ENCODE measurements around the gene ZDHHC3. TPM values are rescaled to one million over a fixed set of nuclear protein-coding genes. Genes with fewer than 3 reads are reported as not detected.
A peak's percentile ranks its signal among the peaks of the same experiment; 100 is the strongest.

ZDHHC3 gene, protein sequence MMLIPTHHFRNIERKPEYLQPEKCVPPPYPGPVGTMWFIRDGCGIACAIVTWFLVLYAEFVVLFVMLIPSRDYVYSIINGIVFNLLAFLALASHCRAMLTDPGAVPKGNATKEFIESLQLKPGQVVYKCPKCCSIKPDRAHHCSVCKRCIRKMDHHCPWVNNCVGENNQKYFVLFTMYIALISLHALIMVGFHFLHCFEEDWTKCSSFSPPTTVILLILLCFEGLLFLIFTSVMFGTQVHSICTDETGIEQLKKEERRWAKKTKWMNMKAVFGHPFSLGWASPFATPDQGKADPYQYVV
- 100 to 1,000 TPM in 1 of 2 donors, 10 to 100 TPM in 1; 86.8 to 129 TPM for total RNA-seq
- 100 to 1,000 TPM; 104 to 134 (median 123) TPM for polyA plus RNA-seq (ENCODE audit: insufficient read length in 6 of 6)
- long read RNA-seq, donor 1, transcript ZDHHC3-201 (8 exons, 3,101 nt) = minor isoform, 6 of 93 reads
- long read RNA-seq, donor 1, transcript ZDHHC3-205 (7 exons, 2,687 nt) = major isoform, 22 of 93 reads
- long read RNA-seq, donor 1, partial matches to known transcripts = 31 of 93 reads
- long read RNA-seq, donor 1, other reads (novel, unspliced or antisense) = 34 of 93 reads
- long read RNA-seq, donor 2, transcript ZDHHC3-205 (7 exons, 2,687 nt) = major isoform, 12 of 82 reads
- long read RNA-seq, donor 2, partial matches to known transcripts = 64 of 82 reads
- long read RNA-seq, donor 2, other reads (novel, unspliced or antisense) = 0 of 82 reads
- long read RNA-seq, donor 3, transcript ZDHHC3-205 (7 exons, 2,687 nt) = major isoform, 19 of 20 reads
- long read RNA-seq, donor 3, partial matches to known transcripts = 0 of 20 reads
- long read RNA-seq, donor 3, other reads (novel, unspliced or antisense) = 0 of 20 reads
- long read RNA-seq, donor 4, transcript ZDHHC3-205 (7 exons, 2,687 nt) = major isoform, 46 of 79 reads
- long read RNA-seq, donor 4, partial matches to known transcripts = 12 of 79 reads
- long read RNA-seq, donor 4, other reads (novel, unspliced or antisense) = 19 of 79 reads
- long read RNA-seq, donor 5, transcript ZDHHC3-205 (7 exons, 2,687 nt) = major isoform, 17 of 29 reads
- long read RNA-seq, donor 5, partial matches to known transcripts = 7 of 29 reads
- long read RNA-seq, donor 5, other reads (novel, unspliced or antisense) = 0 of 29 reads
- long read RNA-seq, donor 6, transcript ZDHHC3-205 (7 exons, 2,687 nt) = major isoform, 21 of 24 reads
- long read RNA-seq, donor 6, partial matches to known transcripts = 0 of 24 reads
- long read RNA-seq, donor 6, other reads (novel, unspliced or antisense) = 0 of 24 reads
- long read RNA-seq, donor 7, transcript ZDHHC3-205 (7 exons, 2,687 nt) = major isoform, 5 of 7 reads
- long read RNA-seq, donor 7, partial matches to known transcripts = 0 of 7 reads
- long read RNA-seq, donor 7, other reads (novel, unspliced or antisense) = 0 of 7 reads
- long read RNA-seq, donor 8, transcript ZDHHC3-205 (7 exons, 2,687 nt) = major isoform, 14 of 16 reads
- long read RNA-seq, donor 8, partial matches to known transcripts = 0 of 16 reads
- long read RNA-seq, donor 8, other reads (novel, unspliced or antisense) = 0 of 16 reads
- long read RNA-seq, donor 9 = 0 reads
- long read RNA-seq, donor 10, transcript ZDHHC3-201 (8 exons, 3,101 nt) = minor isoform, 5 of 55 reads
- long read RNA-seq, donor 10, transcript ZDHHC3-205 (7 exons, 2,687 nt) = major isoform, 39 of 55 reads
- long read RNA-seq, donor 10, partial matches to known transcripts = 2 of 55 reads
- long read RNA-seq, donor 10, other reads (novel, unspliced or antisense) = 9 of 55 reads
- long read RNA-seq, donor 11, transcript ZDHHC3-205 (7 exons, 2,687 nt) = major isoform, 13 of 14 reads
- long read RNA-seq, donor 11, partial matches to known transcripts = 0 of 14 reads
- long read RNA-seq, donor 11, other reads (novel, unspliced or antisense) = 0 of 14 reads
- long read RNA-seq, donor 12, transcript ZDHHC3-205 (7 exons, 2,687 nt) = major isoform, 12 of 13 reads
- long read RNA-seq, donor 12, partial matches to known transcripts = 0 of 13 reads
- long read RNA-seq, donor 12, other reads (novel, unspliced or antisense) = 0 of 13 reads

DNA sequence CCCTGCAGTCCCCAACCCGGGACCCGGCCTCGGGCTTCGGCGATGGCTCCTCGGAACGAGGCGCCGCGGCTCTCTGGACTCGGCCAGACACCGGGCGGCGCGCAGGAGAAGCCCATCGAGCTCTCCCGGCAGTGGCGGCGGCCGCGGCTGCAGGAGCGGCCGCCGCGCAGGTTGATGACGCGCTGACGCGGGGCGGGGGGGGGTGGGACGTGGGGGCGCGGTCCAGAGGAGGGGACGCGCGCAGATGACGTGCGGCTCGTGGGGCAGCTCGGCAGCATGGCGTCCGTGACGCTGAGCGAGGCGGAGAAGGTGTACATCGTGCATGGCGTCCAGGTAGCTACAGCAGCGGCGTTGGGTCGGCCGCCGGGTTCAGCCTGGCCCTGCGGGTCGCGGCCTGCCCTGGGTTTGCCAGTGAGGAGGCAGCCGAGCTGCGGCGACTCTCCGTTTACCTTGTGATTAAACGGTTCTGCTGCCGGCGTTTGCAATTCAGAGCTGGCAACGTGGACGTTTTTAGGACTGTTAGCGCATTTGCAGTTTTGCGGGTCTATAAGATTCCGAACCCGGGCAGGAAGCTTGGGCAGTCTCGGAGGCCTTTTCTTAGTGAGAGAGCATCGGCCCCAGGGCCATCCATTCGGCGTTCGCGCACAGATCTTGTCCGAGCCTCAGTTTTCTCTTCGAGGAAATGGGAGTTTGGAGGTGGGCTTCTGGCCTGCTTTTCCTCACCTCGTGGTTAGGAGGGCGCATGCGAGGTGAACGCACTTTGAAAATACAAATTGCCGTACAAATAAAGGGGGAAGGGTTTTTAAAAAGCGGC, at the start of gene ZDHHC3, which contains the start of gene EXOSC7:
Gene ZDHHC3, minus strand, starts transcription at position 173 of the 814 bp plus-strand sequence. CDS start 16,738 bp downstream, outside the sequence.
Gene EXOSC7, plus strand, starts transcription at position 243 of the 814 bp plus-strand sequence. Its CDS starts 34 bp downstream, at position 277.
- intact Hi-C loops (cut with DNase I) = no loop called here
- H3K4me1 ChIP-seq = peaks cover 15 to 69% of the 10 kb centered on the region in 2 donors

DNA sequence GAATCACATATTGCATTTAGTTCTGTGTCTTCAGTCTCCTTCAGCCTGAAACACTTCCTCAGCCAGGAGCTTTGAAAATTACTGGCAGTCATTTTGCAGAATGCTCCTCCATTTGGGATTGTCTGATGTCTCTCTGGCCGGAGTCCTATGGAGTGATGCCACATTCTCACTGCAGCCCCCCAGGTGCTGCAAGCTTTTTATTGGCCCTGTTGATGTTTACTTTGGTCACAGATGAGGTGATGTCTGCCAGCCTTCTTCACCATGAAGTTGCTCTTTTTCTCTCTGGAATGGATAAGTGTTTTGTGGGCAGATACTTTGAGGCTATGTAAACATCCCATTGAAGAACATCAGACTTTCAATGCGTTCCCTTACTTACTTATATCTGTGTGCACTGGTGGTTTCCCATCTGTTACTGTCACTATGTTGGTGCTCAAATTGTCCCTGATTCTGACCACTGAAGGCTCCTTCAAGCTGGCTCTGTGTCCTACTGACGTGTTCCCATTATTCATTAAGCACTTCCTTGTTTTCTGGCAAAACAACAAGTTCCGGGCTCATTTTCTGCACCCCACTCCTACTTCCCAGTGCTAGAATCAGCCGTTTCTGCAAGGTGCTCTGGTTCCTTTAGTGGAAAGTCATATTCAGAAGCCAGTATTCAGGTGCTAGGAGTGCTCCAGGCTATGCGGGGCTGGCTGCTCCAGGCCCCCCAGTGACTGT, 48.7 kb upstream of the ZDHHC3 start:
- DNase-seq (no peak), ATAC-seq (no peak)
- Histone ChIP-seq H3K4me3 (no peak overlapping the region), H3K27me3 (no peaks in the 10 kb centered on the region), H3K9me3 (no peaks in the 10 kb centered on the region), H3K4me1 (peaks cover 23 to 30% of the 10 kb centered on the region in 2 donors), H3K36me3 (no peaks in the 10 kb centered on the region), H3K27ac (peak overlapping the region in 1 of 2 donors; percentile 45)
- intact Hi-C loops (cut with DNase I) = no loop called here
- TF ChIP-seq, protein P1, sequence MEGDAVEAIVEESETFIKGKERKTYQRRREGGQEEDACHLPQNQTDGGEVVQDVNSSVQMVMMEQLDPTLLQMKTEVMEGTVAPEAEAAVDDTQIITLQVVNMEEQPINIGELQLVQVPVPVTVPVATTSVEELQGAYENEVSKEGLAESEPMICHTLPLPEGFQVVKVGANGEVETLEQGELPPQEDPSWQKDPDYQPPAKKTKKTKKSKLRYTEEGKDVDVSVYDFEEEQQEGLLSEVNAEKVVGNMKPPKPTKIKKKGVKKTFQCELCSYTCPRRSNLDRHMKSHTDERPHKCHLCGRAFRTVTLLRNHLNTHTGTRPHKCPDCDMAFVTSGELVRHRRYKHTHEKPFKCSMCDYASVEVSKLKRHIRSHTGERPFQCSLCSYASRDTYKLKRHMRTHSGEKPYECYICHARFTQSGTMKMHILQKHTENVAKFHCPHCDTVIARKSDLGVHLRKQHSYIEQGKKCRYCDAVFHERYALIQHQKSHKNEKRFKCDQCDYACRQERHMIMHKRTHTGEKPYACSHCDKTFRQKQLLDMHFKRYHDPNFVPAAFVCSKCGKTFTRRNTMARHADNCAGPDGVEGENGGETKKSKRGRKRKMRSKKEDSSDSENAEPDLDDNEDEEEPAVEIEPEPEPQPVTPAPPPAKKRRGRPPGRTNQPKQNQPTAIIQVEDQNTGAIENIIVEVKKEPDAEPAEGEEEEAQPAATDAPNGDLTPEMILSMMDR (IDR thresholded peaks at IDR 0.05) = no peak

More for the DNA sequence above, at the start of gene ZDHHC3, which contains the start of gene EXOSC7:
- ATAC-seq (peak; percentile 92), DNase-seq (peak; percentile 89 to 98 (median 92))
- TF ChIP-seq, protein P1 (IDR thresholded peaks at IDR 0.05) = no peak
- H3K36me3 ChIP-seq = no peaks in the 10 kb centered on the region
- H3K4me3 ChIP-seq = peak within 1 kb of the TSS; percentile 92 to 95
- H3K27ac ChIP-seq = peak within 1 kb of the TSS; percentile 77 to 86
- H3K9me3 ChIP-seq = no peaks in the 10 kb centered on the region
- H3K27me3 ChIP-seq = no peaks in the 10 kb centered on the region

DNA sequence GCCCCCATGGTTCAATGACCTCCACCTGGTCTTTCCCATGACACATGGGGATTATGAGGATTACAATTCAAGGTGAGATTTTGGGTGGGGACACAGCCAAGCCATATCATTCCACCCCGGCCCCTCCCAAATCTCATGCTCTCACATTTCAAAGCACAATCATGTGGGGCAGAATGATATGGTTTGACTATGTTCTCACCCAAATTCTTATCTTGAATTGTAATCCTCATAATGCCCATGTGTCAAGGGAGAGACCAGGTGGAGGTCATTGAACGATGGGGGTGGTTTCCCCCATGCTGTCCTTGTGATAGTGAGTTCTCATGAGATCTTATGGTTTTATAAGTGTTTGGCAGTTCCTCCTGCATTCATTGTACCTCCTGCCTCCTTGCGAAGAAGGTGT, 47.7 kb upstream of the ZDHHC3 start:
- TF ChIP-seq, protein P1 (IDR thresholded peaks at IDR 0.05) = no peak
- Histone ChIP-seq H3K27ac (no peak overlapping the region), H3K9me3 (no peaks in the 10 kb centered on the region), H3K4me3 (no peak overlapping the region), H3K27me3 (no peaks in the 10 kb centered on the region), H3K4me1 (peaks cover 19 to 30% of the 10 kb centered on the region in 2 donors), H3K36me3 (no peaks in the 10 kb centered on the region)
- ATAC-seq (no peak), DNase-seq (no peak)
- intact Hi-C loops (cut with DNase I) = no loop called here

Data from left lung (tissue), 14 donors.